B cell (primary cell): Measurements from ENCODE around the gene DCAF7.

ENCODE experiments used
- CTCF ChIP-seq: fragments of 200-600 bp; IDR thresholded peaks from one replicate; pipeline ENCODE4 v1.8.0; 2022; ENCODE audit warnings: antibody characterized with exemption, mild to moderate bottlenecking
- EZH2 ChIP-seq: IDR thresholded peaks from 2 replicates; pipeline ENCODE4 v1.6.1; 2012; ENCODE audit warnings: borderline replicate concordance, low read depth, mild to moderate bottlenecking, moderate library complexity, low read length; ENCODE audit not compliant: insufficient read depth, poor library complexity, severe bottlenecking

GRCh38 chr17:63540590-63540989, 9.7 kb upstream of the DCAF7 start:
- TF ChIP-seq CTCF (no peak), EZH2 (no peak)
